Psoas muscle (tissue), 8 donors: Measurements from ENCODE around the gene RELL1. TPM values are rescaled to one million over a fixed set of nuclear protein-coding genes. Genes with fewer than 3 reads are reported as not detected.

Experiments
- ATAC-seq, 4 donors: fragments of 200-7000 bp; cut with Tn5 transposase; one replicate each; pipeline ENCODE4 v1.9.1; 2020; ENCODE audit warnings: moderate library complexity in 3 of 4, mild to moderate bottlenecking in 2 of 4
- DNase-seq, 2 donors: peaks; one replicate each; pipeline ENCODE4 v3.0.0-alpha.2; 2020
- H3K27ac ChIP-seq: fragments of 200-600 bp; one replicate; pipeline ENCODE4 v1.8.0; 2022
- H3K27me3 ChIP-seq, 3 donors: fragments of 200-600 bp in 1 of 3; one replicate each; pipeline versions ENCODE4 v1.6.1 to v1.8.0; 2013 to 2022; ENCODE audit warnings: low read length in 2 of 3, mild to moderate bottlenecking in 2 of 3, moderate library complexity in 1 of 3; ENCODE audit not compliant: insufficient read depth in 3 of 3
- H3K36me3 ChIP-seq, 2 donors: fragments of 200-600 bp in 1 of 2; one replicate each; pipeline versions ENCODE4 v1.6.1 to v1.8.0; 2013 to 2022; ENCODE audit warnings: low read depth in 1 of 2, mild to moderate bottlenecking in 1 of 2, moderate library complexity in 1 of 2; ENCODE audit not compliant: insufficient read depth in 1 of 2
- H3K4me1 ChIP-seq: fragments of 200-600 bp; one replicate; pipeline ENCODE4 v1.8.0; 2022
- H3K4me3 ChIP-seq: fragments of 200-600 bp; one replicate; pipeline ENCODE4 v1.8.0; 2022; ENCODE audit warnings: mild to moderate bottlenecking
- H3K9me3 ChIP-seq: fragments of 200-600 bp; one replicate; pipeline ENCODE4 v1.8.0; 2022
- WGBS, 3 donors: extraction: QIAGEN DNeasy Blood & Tissue Kit; methylation state at CpG; one replicate each; pipeline versions ENCODE4 v1.1.6 to v1.1.7; 2013; 5-methylcytosine and 5-hydroxymethylcytosine counted together
- intact Hi-C, 2 donors: fragments of 100-400 bp; cut with DNase I; formaldehyde crosslinking; loops; one replicate each; pipeline versions ENCODE4 v1.11.0 to v1.14.2; 2022
- polyA plus RNA-seq, 3 donors: library from polyadenylated mRNA; stranded (reverse); fragments of 200-250 nt; gene quantifications; one replicate each; pipeline ENCODE4 v1.2.3, GENCODE V29; 2013
- total RNA-seq, 4 donors: library from RNA; stranded (reverse); fragmentation: NEBNext Ultra II Directional in 2 of 4; extraction: Animal tissue kit (Norgen Biotek cat#: 25700) in 2 of 4; gene quantifications; one replicate each; pipeline versions ENCODE4 v1.2.1 to v1.2.4, GENCODE V29; 2021 to 2023
- TF ChIP-seq, protein P1 (sequence below): fragments of 200-600 bp; IDR thresholded peaks from one replicate; pipeline ENCODE4 v1.8.0; 2022; ENCODE audit warnings: antibody characterized with exemption
- donor health status: healthy with polysubstance abuse.
- donor health status: DM: no; HTN: no; CAD: no; lungs with moderate emphysema.
- donor health status: Bipolar disorder and iron deficiency.
- donor health status: healthy.
- donor health status: DM: yes; HTN: yes; CAD: no.
- donor health status: DM: no; HTN: no; CAD: no.
- donor health status: DM: no; HTN: no; CAD: no.
- donor health status: DM: yes; HTN: yes; CAD: no.

RELL1 gene
- total and polyA plus RNA-seq, 7 donors: 2.3 to 35.7 (median 21.0) TPM

DNA sequence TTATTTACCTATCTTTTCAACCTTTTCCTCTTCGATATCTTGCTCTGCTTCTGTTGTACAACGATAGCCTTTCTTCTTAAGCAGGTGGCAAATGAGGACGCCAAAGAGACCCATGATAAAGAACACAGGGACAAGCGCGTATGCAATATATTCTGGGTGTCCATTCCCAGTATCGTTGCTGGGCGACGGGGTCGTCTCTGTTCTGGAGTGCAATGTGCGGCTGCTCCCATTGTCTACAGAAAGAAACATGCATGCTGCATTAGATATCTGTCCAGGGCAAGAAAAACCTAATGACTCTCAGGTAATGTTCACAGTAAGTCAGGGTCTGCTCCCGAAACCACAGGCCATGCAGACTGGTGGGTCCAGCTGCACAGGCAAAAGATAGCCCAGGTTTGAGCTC, 36.9 kb downstream of the RELL1 start:
- DNase-seq: no peak
- Histone ChIP-seq H3K27me3 (no peaks in the 10 kb centered on the region), H3K4me1 (peaks cover 25% of the 10 kb centered on the region), H3K27ac (peak overlapping the region; percentile 62), H3K4me3 (no peak overlapping the region), H3K36me3 (peaks cover 6 to 19% of the 10 kb centered on the region in 2 donors), H3K9me3 (no peaks in the 10 kb centered on the region)
- intact Hi-C loops: loop anchor here in 1 of 2 donors (2.0 to 5.0 kb wide), 2 partner anchors 18 to 33 kb away; no protein-coding TSS in a partner anchor
- TF ChIP-seq, protein P1, sequence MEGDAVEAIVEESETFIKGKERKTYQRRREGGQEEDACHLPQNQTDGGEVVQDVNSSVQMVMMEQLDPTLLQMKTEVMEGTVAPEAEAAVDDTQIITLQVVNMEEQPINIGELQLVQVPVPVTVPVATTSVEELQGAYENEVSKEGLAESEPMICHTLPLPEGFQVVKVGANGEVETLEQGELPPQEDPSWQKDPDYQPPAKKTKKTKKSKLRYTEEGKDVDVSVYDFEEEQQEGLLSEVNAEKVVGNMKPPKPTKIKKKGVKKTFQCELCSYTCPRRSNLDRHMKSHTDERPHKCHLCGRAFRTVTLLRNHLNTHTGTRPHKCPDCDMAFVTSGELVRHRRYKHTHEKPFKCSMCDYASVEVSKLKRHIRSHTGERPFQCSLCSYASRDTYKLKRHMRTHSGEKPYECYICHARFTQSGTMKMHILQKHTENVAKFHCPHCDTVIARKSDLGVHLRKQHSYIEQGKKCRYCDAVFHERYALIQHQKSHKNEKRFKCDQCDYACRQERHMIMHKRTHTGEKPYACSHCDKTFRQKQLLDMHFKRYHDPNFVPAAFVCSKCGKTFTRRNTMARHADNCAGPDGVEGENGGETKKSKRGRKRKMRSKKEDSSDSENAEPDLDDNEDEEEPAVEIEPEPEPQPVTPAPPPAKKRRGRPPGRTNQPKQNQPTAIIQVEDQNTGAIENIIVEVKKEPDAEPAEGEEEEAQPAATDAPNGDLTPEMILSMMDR: no peak
- ATAC-seq: no peak
- WGBS, 3 donors: 89 to 94% (median 92%) methylated on average over 11 of the region's 11 CpGs

DNA sequence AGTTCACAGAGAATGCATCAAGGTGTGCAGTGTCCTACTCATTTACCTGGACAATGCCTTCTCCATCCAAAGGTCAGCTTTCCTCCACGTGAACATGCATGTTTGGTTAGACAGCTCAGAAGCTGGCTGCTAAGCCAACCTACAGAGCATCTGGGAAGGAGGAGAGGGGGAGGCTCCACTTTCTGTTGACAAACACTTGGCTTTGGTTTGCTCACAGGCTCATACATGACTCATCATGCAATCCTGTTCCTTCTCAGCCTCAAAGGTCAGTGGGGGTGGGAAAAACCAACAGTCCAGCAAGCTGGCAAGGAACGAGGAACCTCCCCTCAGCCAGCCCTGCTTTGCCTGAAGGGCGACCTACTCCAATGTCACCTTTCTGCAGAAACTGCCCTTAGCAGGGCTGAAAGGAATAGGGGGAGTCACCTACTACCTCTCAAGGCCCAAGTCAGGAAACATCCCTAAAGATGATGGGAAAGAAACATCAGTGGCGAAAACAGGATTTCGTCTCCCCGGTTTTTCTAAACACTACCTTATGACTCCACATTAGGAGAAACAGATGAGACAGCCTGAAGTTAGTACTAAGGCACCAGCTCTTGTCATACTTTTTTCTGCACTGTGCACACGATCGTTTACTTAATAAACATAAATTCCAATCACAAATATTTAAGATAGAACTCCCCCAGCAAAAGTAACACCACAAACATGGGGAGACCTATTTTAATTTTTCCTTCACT, 37.9 kb downstream of the RELL1 start:
- Histone ChIP-seq H3K4me3 (no peak overlapping the region), H3K27ac (peak overlapping the region; percentile 62), H3K9me3 (no peaks in the 10 kb centered on the region), H3K4me1 (peaks cover 18% of the 10 kb centered on the region), H3K27me3 (no peaks in the 10 kb centered on the region), H3K36me3 (peaks cover 6 to 19% of the 10 kb centered on the region in 2 donors)
- ATAC-seq (peak; percentile 98 to 99 (median 98)), DNase-seq (peak; percentile 58 to 82)
- WGBS, 3 donors: 32 to 47% (median 33%) methylated on average over 8 of the region's 8 CpGs
- TF ChIP-seq, protein P1: no peak
- intact Hi-C loops: loop anchor here in 1 of 2 donors (2.0 to 5.0 kb wide), 2 partner anchors 19 to 34 kb away; no protein-coding TSS in a partner anchor

GRCh38 chr4:37646247-37646646, 39.9 kb downstream of the RELL1 start:
- H3K36me3 ChIP-seq: peaks cover 6 to 19% of the 10 kb centered on the region in 2 donors
- intact Hi-C loops: loop anchor here in 1 of 2 donors (5.0 kb wide), 1 partner anchor 36 kb away; no protein-coding TSS in a partner anchor
- DNase-seq (no peak), ATAC-seq (no peak)
- H3K4me1 ChIP-seq: peaks cover 18% of the 10 kb centered on the region
- TF ChIP-seq, protein P1: no peak
- H3K9me3 ChIP-seq: no peaks in the 10 kb centered on the region
- 81 to 85% (median 85%) methylated on average over 3 of the region's 3 CpGs for WGBS, 3 donors
- H3K27ac ChIP-seq: no peak overlapping the region
- no peaks in the 10 kb centered on the region for H3K27me3 ChIP-seq
- no peak overlapping the region for H3K4me3 ChIP-seq

DNA sequence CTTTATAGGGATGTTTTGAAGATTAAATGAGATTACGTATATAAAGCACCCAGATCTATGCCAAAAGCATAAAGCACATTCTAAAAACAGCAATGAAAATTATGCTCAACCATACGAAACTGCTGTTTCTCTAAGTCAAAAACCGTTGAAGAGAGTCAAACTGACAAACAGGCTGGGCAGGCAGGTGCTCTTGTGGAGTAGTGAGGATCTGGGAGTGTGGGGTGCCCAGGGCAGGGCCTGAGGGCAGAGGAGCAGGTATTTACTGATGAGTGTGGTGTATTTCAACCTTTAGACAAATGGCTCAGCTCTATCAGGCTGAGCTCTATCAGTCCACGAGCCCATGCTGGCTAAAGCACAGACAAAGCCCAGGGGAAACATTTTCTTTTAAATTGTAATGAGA, 40.4 kb downstream of the RELL1 start:
- no peaks in the 10 kb centered on the region for H3K9me3 ChIP-seq
- WGBS, 3 donors: 77 to 79% (median 78%) methylated on average over 4 of the region's 4 CpGs
- TF ChIP-seq, protein P1: no peak
- no peaks in the 10 kb centered on the region for H3K27me3 ChIP-seq
- peaks cover 18% of the 10 kb centered on the region for H3K4me1 ChIP-seq
- no peak for ATAC-seq
- peaks cover 6 to 19% of the 10 kb centered on the region in 2 donors for H3K36me3 ChIP-seq
- DNase-seq: no peak
- no peak overlapping the region for H3K4me3 ChIP-seq
- intact Hi-C loops: loop anchor here in 1 of 2 donors (5.0 kb wide), 1 partner anchor 37 kb away; no protein-coding TSS in a partner anchor
- H3K27ac ChIP-seq: no peak overlapping the region
